NCI-H748 (cell line): ENCODE data around the gene MND1.
"Not testable (repeated sequence)": the region's sequence is repeated elsewhere in the genome, so short reads cannot be mapped to it uniquely, and the experiment has no call there.

ENCODE experiments used
- DNase-seq: peaks from one replicate; lab custom pipeline; 2025; ENCODE audit not compliant: unreplicated experiment; lab: John Stamatoyannopoulos, UW

Gene MND1

DNA sequence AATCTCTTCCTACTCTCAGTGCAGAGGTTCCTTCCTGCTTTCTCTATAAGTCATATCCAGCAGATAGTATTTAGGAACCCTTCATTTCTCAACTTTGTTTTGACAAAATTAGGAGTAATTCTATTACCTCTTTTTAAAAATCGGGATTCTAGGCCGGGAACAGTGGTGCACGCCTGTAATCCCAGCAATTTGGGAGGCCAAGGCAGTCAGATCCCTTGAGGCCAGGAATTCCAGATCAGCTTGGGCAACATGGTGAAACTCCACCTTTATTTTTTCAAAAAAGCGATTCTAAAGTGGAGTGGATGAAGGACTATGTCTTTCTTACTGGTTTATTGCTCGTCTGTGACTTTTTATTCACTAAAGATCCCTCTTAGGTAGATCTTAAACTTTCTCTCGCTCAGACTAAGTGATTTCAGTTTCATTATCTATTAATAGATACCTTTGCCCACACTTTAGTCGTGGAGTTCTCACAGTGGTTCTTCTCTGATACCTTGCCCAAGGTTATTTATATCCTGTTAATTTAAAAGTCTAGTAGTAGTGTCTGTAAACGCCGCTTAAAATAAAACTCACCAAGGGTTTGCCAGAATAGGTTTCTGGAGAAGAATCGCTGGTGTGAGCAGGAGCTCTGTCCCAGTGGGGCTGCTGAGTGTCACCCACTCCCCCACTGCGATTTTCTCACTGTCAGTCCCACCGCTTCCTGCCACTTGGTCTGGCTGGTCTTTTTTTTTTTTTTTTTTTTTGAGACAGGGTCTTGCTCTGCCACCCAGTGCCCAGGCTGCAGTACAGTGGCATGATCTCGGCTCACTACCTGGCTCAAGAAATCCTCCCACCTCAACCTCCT lies 94.6 kb downstream of the MND1 start:
- DNase-seq, result no peak

DNA sequence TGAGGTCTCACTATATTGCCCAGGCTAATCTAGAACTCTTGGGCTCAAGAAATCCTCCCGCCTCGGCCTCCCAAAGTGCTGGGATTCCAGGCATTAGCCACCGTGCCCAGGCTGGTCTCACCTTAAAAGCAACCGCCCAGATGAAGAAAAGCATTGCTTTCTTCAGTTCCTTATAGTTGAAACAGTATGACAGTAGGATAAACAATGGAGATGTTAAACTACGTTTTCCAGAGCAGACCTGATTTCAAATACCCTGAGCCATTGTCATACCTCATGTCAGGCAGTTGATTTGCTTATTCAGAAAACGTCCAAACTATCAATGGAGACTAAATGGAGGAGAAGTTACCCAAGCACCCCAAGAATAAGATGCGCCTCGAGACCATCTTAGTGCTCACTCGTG lies 95.3 kb downstream of the MND1 start:
- DNase-seq, result no peak

DNA sequence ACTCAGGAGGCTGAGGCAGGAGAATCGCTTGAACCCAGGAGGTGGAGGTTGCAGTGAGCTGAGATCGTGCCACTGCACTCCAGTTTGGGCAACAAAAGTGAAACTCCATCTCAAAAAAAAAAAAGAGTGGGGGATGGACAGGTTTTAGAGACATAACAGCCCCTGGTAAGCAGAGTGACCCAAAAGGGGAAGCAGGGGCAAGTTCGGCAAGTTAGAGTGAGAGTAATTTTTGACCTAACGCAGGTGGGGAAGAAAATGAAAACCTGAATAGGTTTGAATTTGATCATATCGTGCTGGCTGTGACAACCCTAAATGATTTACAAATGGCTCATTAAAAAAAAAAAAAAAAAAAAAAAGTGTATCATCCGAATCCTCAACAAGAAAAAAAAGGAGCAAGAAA lies 96.0 kb downstream of the MND1 start:
- no peak for DNase-seq

DNA sequence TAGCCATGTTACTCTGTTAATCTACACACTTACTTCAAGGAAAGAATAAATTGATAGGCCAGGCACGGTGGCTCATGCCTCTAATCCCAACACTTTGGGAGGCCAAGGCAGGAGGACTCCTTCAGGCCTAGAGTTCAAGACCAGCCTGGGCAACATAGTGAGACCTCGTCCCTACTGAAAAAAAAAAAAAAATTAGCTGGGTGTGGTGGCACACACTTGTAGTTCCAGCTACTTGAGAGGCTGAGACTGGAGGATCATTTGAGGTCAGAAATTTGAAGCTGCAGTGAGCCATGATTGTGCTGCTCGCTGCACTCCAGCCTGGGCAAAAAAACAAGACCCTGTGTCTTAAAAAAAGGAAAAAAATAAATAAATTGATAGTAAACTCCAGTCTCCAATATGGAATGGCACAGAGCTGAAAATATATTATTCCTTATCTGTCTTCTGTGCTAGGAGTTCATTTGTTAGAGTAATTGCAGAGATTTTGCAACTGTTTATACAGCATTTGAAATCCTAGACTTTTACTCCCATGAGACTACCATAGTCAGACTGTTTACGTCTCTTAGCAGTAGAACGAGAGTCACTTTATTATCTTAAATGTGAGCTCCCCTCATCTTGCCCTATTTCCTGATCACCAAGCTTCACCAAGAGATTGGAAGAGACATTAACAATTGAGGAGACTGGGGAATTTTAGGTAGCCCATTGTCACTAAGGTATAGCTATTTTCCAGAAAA lies 102.9 kb downstream of the MND1 start:
- peak; percentile 3 for DNase-seq

DNA sequence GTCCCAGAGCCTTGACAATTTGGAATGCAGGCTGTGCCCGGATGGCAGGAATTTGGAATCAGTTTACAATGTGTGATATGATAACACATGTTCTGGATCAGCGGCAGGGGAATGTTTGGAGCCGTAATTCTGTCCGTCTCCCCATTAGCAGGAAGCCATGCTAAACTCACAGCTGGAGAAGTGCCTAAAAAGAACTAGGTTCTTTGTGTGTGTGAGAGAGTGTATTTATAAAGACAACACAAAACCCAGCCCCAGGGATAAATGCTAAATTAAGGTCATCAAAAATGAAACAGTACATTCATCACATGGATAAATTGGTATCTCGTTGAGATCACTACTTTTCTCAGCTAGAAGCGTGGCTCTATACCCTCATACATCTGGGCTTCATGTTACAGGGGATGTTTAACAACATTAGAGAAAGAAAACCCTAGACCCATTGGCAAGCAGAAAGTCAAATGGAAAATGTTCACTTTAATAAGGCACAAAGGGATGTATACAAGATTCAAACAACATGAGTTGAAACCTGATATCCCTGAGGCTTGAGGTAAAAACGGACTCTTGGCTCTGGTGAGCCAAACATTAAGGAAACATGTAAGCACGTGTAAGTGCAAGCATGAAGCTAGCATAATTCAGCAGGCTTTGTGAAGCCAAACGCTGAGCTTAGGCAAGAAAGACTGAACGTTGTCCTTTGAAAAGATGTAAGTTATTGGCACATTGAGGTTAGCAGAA lies 103.7 kb downstream of the MND1 start:
- DNase-seq, result peak; percentile 76

DNA sequence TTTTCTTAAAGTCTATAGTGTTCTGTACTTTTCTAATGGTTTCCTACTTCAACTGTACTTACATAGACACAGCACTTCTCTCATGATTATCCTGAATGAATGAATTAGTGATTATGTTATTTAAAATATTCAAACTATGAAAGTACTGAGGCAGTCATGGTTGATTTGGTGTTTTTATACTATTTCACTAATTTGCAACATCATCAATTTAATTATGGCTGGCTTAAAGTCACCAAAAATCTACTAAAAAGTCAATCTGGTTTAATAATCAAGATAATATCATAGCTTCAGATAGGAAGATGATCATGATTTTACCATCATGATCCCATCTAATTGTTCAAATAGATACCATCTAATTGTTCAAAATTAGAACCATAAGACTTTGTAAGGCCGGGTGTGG lies 104.8 kb downstream of the MND1 start:
- DNase-seq, result no peak

DNA sequence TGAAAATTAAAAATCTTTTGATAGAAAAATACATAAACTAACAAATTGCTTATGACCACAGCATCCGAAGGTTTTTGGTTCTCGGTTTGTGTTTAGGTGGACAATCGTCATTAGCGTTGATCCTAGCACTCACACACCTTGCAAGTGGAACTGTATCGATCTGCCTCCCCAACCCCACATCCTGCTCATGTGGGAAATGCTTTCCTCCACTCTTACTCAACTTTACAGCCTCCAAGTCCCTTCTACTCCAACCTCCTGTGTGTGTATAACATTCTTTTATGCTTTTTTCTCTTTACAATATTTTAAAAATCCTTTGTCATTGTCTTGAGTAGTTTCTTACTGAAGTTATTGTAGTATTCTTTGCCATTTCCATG lies 106.0 kb downstream of the MND1 start:
- no peak for DNase-seq

DNA sequence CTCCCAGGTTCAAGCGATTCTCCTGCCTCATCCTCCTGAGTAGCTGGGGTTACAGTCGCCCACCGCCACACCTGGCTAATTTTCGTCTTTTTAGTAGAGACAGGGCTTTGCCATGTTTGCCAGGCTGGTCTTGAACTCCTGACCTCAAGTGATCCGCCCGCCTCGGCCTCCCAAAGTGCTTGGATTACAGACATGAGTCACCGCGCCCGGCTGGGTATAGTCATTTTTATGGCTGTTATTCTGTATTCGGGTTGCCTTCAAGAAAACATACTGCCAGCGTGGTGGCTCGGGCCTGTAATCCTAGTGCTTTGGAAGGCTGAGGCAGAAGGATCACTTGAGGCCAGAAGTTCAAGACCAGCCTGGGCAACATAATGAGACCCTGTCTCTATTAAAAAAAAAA lies 106.7 kb downstream of the MND1 start:
- not testable (repeated sequence) for DNase-seq

DNA sequence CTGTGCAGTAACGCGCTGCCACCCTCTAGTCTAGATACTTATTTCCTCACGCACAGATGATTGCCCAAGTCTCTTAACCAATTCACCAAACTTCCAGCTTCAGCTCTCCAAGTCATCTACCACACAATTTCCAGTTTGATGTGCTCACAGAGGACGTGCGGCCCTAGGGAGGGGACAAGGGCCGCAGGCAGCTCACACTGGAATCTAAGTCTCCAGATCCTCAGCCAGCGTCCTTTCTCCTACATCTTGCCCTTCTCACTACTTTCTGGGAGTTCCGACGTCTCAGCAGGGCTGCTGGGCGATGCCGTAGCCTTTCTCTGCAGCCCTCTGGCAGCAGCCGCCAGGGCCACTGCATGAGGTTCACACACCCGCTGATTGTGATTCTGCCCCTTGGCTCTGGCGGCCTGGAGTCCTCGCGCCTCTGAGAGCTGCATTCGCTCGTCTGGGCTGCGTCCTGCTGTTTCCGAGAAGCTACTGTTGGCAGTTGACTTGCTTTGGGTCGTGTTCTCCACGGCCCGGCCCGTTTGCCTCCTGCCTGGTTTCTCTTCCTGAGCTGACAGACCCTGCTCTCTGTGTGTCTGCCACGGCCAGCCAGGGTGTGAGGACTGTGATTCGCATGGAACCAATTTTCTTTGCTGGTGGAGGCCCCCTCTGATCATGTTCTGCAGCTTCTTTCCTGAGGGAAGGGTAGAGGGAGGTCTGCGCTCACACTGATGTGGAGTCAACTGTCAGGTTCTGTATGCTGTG lies 107.6 kb downstream of the MND1 start:
- no peak for DNase-seq

DNA sequence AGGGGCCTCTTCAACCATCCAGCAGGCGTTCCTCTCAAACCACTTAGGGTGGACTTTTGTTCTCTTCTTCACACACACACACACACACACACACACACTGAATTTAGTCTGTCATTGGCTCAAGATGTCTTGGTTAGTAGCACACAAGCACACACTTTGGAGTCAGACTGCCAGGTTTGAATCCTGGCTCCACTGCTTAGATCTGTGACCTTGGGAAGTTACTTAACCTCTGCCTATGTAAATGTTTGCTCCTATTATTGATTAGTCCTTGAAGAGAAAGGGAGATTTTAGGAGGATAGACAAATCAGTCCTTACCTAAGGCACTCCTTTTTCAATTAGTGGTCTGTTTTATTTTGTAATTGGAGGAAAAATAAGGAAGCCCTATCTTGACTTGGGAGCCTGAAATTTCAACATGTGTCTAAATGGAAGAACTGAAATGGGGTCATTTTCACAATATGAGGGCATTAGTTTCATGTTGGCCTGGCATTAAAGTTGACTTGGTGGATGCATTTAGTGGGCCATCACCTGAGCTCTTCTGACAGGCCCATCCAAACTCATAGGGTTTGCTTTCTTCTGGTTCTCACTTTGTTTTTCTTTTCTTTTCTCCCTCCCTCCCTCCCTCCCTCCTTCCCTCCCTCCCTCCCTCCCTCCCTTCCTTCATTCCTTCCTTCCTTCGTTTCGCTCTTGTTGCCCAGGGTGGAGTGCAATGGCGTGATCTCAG lies 108.3 kb downstream of the MND1 start:
- DNase-seq, result no peak

DNA sequence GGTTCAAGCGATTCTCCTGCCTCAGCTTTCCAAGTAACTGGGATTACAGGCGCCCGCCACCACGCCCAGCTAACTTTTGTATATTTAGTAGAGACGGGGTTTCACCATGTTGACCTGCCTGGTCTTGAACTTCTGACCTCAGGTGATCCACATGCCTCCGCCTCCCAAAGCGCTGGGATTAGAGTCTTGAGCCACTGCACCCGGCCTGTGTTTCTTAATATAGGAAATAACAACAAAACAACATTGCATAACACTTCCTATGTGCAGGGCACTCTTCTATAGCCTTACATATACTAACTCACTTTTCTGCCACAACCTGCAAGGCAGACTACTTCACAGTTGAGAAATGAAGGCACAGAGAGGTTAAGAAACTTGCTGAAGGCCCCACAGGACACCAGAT lies 108.9 kb downstream of the MND1 start:
- DNase-seq, result no peak

DNA sequence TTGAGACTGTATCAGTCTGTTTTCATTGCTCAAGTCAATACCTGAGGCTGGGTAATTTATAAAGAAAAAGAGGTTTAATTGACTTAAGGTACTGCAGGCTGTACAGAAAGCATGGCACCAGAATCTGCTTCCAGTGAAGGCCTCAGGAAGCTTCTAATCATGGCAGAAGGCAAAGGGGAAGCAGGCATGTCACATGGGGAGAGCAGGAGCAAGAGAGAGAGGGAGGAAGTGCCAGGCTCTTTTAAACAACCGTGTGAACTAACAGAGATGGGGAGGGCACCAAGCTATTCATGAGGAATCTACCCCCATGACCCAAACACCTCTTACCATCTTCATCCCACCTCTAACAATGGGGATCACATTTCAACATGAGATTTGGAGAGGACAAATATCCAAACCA lies 114.5 kb downstream of the MND1 start:
- no peak for DNase-seq

DNA sequence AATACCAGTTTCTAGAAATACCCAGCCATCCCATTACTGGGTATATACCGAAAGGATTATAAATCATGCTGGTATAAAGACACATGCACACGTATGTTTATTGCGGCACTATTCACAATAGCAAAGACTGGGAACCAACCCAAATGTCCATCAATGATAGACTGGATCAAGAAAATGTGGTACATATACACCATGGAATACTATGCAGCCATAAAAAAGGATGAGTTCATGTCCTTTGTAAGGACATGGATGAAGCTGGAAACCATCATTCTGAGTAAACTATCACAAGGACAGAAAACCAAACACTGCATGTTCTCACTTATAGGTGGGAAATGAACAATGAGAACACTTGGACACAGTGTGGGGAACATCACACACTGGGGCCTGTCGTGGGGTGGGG lies 117.1 kb downstream of the MND1 start:
- not testable (repeated sequence) for DNase-seq

DNA sequence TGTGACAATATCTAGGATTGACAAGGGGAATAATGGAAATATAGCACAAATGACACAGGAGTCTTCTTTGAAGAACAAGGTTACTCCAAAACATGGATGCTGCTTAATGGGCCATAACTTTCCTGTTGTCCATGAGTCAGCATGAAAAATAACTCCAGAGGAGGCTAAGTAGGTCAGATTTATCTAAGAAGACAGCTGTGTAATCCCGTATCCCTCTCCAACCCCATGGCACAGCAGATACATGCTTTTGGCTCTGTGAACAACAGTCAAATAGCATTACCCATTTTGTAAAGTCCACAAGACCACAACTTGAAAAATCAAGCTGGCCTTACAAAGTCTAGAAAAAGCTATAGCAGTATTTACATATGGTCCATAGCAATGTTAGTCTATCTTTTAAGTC lies 119.6 kb downstream of the MND1 start:
- DNase-seq, result no peak
